Type B pancreatic cell (in vitro differentiated cells): ENCODE measurements around the gene COL1A2. TPM values are rescaled to one million over a fixed set of nuclear protein-coding genes. Genes with fewer than 3 reads are reported as not detected.
A peak's percentile ranks its signal among the peaks of the same experiment; 100 is the strongest.

Source experiments
- DNase-seq: peaks from one replicate; pipeline ENCODE4 v3.0.0; 2021; ENCODE audit warnings: mixed read lengths; ENCODE audit not compliant: unreplicated experiment; ENCODE audit errors: extremely low spot score
- H3K27ac Mint-ChIP-seq: 2 replicates; pipeline ENCODE4 v1.8.0; 2021; ENCODE audit warnings: mild to moderate bottlenecking, mixed read lengths
- H3K27me3 Mint-ChIP-seq: 2 replicates; pipeline ENCODE4 v1.8.0; 2021; ENCODE audit warnings: mixed read lengths
- H3K36me3 Mint-ChIP-seq: 2 replicates; pipeline ENCODE4 v1.8.0; 2021; ENCODE audit warnings: mixed read lengths
- H3K4me1 Mint-ChIP-seq: one replicate; pipeline ENCODE4 v1.8.0; 2021; ENCODE audit warnings: mixed read lengths; ENCODE audit not compliant: unreplicated experiment
- H3K4me3 Mint-ChIP-seq: 2 replicates; pipeline ENCODE4 v1.8.0; 2021; ENCODE audit warnings: mild to moderate bottlenecking, mixed read lengths
- H3K9me3 Mint-ChIP-seq: 2 replicates; pipeline ENCODE4 v1.8.0; 2021; ENCODE audit warnings: mixed read lengths
- CTCF ChIP-seq: fragments of 200-600 bp; sonication (generic); conservative IDR thresholded peaks from 2 replicates; pipeline ENCODE4 v1.5.0; 2021; ENCODE audit warnings: antibody characterized with exemption, mild to moderate bottlenecking
- total RNA-seq: library from RNA; stranded (reverse); gene quantifications from 2 replicates; pipeline ENCODE4 v1.2.1, GENCODE V29; 2021; ENCODE audit warnings: low replicate concordance

COL1A2 gene
- total RNA-seq, 1 donor from 2014 or later: 692 TPM

- peaks cover 27% of the 10 kb centered on the region for H3K4me1 Mint-ChIP-seq
- DNase-seq: no peak
These were observed 1.3 kb downstream of the COL1A2 start for GRCh38 chr7:94396037-94396431.

GRCh38 chr7:94396596-94396995 is 1.9 kb downstream of the COL1A2 start:
- peaks cover 21% of the 10 kb centered on the region for H3K4me1 Mint-ChIP-seq
- H3K4me3 Mint-ChIP-seq: peak overlapping the region; percentile 94
- H3K27ac Mint-ChIP-seq: no peak overlapping the region
- no peak for DNase-seq
- H3K27me3 Mint-ChIP-seq: peaks cover 18% of the 10 kb centered on the region
- no peaks in the 10 kb centered on the region for H3K9me3 Mint-ChIP-seq
- TF ChIP-seq CTCF: no peak
- H3K36me3 Mint-ChIP-seq: peaks cover 14% of the 10 kb centered on the region

More at GRCh38 chr7:94396037-94396431, 1.3 kb downstream of the COL1A2 start:
- Mint-ChIP-seq H3K27me3 (peaks cover 18% of the 10 kb centered on the region), H3K36me3 (peaks cover 14% of the 10 kb centered on the region), H3K9me3 (no peaks in the 10 kb centered on the region), H3K27ac (peak overlapping the region; percentile 80), H3K4me3 (peak overlapping the region; percentile 94)
- TF ChIP-seq CTCF: no peak

GRCh38 chr7:94397722-94398121 is 3.0 kb downstream of the COL1A2 start:
- Mint-ChIP-seq H3K36me3 (peaks cover 15% of the 10 kb centered on the region), H3K4me1 (peaks cover 10% of the 10 kb centered on the region), H3K4me3 (peak overlapping the region; percentile 47), H3K27ac (no peak overlapping the region), H3K27me3 (peaks cover 12% of the 10 kb centered on the region), H3K9me3 (no peaks in the 10 kb centered on the region)
- no peak for TF ChIP-seq CTCF
- no peak for DNase-seq

- no peak for DNase-seq
- Mint-ChIP-seq H3K27me3 (peaks cover 9% of the 10 kb centered on the region), H3K36me3 (peaks cover 19% of the 10 kb centered on the region), H3K27ac (no peak overlapping the region), H3K9me3 (no peaks in the 10 kb centered on the region), H3K4me3 (no peak overlapping the region), H3K4me1 (no peaks in the 10 kb centered on the region)
- TF ChIP-seq CTCF: no peak
These were observed 4.1 kb downstream of the COL1A2 start for GRCh38 chr7:94398841-94399240.

- no peak overlapping the region for H3K4me3 Mint-ChIP-seq
- TF ChIP-seq CTCF: no peak
- no peak overlapping the region for H3K27ac Mint-ChIP-seq
- H3K9me3 Mint-ChIP-seq: no peaks in the 10 kb centered on the region
- no peaks in the 10 kb centered on the region for H3K4me1 Mint-ChIP-seq
- H3K36me3 Mint-ChIP-seq: peaks cover 20% of the 10 kb centered on the region
- H3K27me3 Mint-ChIP-seq: peaks cover 6% of the 10 kb centered on the region
- no peak for DNase-seq
These were observed 5.3 kb downstream of the COL1A2 start for GRCh38 chr7:94400022-94400421.
